Suppressor macrophage treated with lipopolysaccharide for 1 hour (primary cell): Measurements from ENCODE around the gene DNAH9.

Experiments
- DNase-seq, 3 donors: peaks; one replicate each; pipeline ENCODE4 v3.0.0-alpha.2; 2020 to 2022

The DNAH9 gene

GRCh38 chr17:11690681-11691080 is 92.4 kb downstream of the DNAH9 start:
- DNase-seq: no peak

DNA sequence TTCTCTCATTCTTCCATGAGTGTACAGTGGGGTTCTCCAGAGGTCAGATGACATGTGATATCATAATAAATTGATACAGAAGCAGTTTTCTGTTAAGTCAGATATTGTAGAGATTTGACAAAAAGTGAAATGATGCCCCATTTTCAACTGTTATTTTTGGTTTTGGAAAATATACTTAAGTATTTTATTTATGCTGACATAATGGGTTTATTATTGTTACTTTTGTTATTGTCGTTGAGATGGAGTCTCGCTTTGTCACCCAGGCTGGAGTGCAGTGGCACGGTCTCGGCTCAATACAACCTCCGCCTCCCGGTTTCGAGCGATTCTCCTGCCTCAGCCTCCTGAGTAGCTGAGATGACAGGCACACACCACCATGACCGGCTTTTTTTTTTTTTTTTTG is 94.4 kb downstream of the DNAH9 start:
- no peak for DNase-seq

DNA sequence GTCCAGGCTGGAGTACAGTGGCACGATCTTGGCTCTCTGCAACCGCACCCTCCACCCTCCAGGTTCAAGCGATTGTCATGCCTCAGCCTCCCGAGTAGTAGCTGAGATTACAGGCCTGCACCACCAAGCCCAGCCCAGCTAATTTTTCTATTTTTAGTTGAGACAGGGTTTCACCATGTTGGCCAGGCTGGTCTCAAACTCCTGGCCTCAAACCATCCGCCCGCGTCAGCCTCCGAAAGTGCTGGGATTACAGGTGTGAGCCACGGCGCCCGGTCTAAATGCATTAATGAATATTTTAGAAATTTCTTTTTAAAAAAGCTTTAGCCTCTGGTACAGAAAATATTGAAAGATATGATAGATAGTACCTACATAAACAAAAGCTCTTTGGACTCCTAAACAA is 95.0 kb downstream of the DNAH9 start:
- DNase-seq: no peak

GRCh38 chr17:11700668-11701067 is 102.4 kb downstream of the DNAH9 start:
- no peak for DNase-seq

GRCh38 chr17:11701911-11702310 is 103.6 kb downstream of the DNAH9 start:
- DNase-seq: no peak

GRCh38 chr17:11704041-11704440 is 105.8 kb downstream of the DNAH9 start:
- no peak for DNase-seq

DNA sequence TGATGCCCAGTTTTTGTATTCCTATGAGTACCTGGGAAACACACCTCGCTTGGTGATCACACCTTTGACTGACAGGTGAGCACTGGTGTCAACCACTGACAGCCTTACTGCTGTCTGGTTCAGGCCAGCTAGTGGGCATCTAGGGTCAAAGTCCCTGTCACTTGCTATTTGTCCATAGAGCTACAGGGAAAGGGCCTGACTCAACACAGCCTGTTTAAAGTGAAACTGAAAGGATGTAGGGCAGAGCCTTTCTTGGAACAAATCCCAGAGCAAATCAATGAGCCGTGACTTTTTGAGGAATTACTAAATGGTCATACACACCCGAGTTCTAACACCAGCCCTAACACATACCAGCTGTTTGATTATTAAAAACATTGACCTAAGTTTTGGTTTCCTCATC is 106.8 kb downstream of the DNAH9 start:
- DNase-seq: no peak

- DNase-seq: no peak
Observed at GRCh38 chr17:11707586-11707985, 109.3 kb downstream of the DNAH9 start.

DNA sequence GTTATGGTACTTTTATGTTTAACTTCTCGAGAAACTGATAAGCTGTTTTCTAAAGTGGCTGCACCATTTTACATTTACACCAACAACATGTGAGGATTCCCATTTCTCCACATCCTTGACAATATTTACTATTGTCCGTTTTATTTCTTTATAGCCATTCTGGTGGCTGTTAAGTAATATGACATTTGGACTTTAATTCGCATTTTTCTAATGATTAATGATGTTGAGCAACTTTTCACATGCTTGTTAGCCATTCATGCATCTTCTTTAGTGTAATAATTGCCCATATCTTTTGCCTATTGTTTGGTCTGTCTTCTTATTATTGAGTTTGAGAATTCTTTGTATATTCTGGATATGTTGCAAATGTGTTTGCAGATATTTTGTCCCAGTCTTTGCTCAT is 114.2 kb downstream of the DNAH9 start:
- no peak for DNase-seq

DNA sequence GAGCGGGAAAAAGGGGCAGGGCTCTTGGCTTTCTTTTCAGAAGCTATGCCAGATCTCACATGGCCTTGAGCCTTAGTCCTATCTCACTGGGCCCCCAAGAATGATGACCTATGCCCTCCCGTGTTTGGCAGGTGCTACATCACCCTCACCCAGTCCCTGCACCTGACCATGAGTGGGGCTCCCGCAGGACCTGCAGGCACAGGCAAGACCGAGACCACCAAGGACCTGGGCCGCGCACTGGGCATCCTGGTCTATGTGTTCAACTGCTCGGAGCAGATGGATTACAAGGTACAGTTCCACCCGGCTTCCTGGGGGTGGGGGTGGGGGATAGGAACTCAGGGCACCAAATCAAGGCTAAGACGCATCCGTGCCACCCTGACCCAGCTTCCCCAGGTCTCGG is 120.9 kb downstream of the DNAH9 start:
- DNase-seq: no peak

DNA sequence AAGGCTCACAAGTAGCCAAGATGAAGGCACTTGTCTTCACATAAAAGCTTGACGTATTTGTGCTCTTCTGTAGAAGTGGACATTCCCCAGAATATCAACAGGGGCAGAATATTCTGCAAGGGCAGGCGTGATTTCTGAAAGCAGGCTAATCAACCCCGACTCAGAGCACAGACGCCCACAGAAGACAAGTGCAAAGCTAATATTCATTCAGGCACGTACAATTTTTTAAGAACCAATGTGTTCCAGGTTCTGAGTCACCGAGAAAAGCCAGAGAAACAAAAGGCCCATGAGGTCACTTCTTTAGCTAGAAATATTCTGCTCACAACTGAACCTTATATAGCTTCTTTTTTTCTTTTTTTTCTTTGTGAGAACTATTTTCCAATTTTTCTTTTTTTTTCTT is 121.6 kb downstream of the DNAH9 start:
- DNase-seq: no peak

DNA sequence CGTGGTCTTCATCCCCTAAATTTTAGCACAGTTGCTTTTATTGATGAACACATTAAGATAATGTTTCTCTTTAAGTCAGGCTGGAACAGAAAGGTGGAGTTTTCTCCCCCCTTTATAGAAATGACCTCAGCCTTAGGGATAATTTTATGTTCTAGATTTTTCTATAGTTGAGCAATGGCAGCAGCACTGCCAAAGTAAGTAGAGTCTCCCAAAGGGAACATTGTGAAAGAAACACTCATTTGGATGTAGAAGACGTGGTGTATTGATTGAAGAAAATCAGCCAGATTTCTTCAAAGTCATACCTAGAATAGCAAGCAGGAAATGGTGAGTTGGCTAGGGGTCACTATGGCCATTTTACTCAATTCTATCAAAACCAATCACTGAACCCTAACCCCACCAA is 122.5 kb downstream of the DNAH9 start:
- DNase-seq: no peak

- DNase-seq: no peak
Observed at GRCh38 chr17:11730747-11731146, 132.5 kb downstream of the DNAH9 start.

DNA sequence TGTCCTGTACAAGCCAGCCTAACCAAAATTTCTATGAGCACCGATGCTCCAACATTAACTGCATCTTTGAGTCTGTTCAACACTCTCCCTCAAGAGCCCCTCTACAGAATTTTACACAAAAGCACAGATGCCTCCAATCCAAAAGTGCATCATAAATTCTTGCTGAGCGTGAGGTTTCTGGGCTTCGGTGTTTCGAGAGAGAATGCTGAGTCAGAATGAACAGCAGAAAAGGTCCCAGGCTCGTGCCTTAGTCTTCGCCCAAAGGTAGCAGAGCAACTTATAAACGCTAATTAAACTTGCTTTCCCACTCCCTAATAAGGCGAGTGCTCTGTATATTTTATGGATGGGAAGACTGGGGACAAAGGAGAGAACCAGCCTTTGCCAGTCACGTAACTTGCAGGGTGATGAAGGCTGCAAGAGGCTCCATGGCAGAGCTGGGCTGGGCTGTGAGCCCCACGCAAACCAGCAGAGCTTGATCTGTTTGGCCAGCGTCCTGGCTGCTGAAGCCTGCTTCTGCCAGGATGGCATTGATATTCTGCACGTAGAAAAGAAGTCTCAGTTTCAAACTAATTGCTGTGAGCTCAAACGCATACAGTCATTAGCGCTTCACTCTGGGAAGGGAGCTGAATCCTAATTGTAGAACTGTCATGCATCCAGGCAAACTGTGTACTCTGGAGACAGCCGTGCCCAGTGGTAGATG is 138.5 kb downstream of the DNAH9 start:
- no peak for DNase-seq

DNA sequence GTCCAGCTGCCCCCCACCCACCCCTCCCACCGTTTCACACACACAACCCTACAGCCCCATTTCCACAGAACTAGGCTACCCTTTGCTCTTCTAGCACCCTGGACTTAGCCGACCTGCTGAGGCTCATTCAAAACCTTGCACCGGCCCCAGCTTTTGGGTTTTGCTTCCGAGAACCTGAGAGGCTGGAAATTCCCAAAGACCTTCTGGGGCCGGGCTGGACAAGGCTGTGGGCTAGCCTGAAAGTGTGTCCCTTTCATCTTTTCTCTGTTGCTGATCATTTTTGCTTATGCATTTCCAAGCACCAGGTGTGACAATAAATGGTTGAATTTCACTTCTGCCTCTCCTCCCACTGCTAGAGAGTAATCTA is 139.0 kb downstream of the DNAH9 start:
- no peak for DNase-seq

DNA sequence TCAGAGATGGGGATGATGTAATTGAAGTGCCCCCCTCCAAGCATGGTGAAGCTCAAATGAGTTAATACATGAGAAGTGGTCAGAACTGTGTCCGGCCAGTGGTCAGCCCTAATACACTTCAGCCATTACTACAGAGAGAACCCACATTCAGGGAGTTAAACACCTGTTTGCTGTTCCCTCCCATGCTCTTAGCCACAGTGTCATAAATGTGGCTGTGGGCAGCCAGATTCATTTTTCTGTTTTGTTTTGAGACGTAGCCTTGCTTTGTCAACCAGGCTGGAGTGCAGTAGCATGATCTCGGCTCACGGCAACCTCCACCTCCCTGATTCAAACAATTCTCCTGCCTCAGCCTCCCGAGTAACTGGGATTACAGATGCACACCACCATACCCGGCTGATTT is 139.9 kb downstream of the DNAH9 start:
- DNase-seq: no peak

DNA sequence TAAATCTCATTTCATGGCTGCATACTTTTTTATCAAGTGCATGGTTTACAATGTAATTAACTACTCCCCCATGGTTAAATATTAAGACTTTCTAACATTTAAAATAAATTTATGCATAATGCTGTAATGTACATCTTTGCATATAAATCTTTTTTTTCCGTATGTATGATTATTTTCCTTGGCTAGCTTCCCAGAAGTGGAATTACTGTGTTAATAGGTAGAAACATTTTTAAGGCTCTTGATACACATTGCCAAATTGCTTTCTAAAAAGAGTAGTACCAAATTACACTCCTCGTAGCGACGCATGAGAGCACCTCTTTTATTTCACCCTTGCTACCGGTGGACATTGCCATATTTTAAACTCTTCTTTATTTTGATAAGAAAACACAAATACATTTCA is 141.1 kb downstream of the DNAH9 start:
- DNase-seq: no peak

DNA sequence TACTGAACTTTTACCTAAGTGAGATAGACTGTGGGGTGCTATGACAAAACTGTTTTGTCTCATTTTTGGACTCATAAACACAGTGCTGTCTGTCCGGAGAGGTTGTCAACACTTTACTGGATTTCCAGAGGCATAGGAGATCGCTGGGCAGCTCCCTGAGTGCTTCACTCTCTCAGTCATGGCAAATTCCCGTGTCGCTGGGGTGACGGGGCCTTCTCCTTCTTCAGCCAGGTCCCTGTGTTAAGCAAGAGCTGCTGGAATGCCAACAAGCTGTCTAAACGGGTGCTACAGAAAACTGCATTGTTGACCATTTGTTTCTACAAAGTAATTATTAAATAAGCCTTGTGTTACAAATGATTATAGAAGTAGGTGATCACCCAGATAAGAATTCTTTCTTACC is 141.6 kb downstream of the DNAH9 start:
- no peak for DNase-seq

GRCh38 chr17:11742886-11743285 is 144.6 kb downstream of the DNAH9 start:
- DNase-seq: no peak

GRCh38 chr17:11744696-11745095 is 146.4 kb downstream of the DNAH9 start:
- no peak for DNase-seq

- DNase-seq: no peak
Observed at GRCh38 chr17:11747441-11747840, 149.2 kb downstream of the DNAH9 start.

DNA sequence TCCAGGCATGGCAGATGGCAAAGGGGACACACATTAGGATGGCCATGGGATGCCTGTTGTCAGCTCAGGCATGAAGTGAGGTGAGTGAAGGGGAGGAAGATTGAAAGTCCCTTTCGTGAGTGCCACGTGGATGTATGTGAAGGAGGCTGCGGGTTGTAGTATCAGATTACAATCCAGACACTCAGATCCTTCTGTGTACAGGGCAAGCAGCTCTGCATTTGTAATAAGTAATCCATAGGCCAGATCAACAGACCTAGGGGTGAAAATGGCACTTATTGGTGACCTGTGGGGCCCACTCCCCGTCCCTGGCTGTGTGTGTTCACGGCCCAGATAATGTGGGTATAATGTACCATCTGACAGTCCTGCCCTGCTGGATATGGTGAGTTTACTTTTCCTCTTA is 159.5 kb downstream of the DNAH9 start:
- DNase-seq: no peak

DNA sequence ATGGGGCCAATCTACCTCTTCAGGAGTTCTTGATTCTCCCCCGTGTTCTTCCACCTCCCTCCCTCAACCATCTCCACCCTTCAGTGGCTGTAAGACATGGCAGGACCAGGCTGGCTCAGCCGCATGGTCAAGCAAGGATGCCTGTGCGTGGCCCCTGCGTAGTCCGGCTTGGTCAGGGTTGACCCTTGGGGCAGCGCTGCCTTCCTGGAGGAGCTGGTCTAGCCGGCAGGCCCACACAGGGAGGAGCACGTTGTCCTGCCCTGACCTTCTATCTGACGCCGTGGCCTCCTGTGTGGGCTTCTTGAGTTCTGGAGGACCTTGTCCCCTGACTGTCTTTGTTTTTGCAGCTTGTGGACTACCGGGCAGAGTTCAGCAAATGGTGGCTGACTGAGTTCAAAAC is 169.8 kb downstream of the DNAH9 start:
- no peak for DNase-seq

DNA sequence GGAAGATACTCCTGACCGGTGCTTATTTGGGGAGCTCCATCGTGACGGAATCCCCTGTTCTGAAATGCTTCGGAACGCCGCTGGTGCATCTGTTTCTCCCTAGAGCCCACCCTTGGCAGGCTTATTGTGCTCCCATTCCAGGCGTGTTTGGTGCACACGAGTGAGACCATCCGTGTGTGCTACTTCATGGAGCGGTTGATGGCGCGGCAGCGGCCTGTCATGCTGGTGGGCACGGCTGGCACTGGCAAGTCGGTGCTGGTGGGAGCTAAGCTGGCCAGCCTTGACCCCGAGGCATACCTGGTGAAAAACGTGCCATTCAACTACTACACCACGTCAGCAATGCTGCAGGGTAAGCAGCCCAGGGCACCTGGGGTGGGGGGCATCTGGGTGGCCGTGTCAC is 170.7 kb downstream of the DNAH9 start:
- DNase-seq: no peak

GRCh38 chr17:11772031-11772430 is 173.8 kb downstream of the DNAH9 start:
- no peak for DNase-seq

DNA sequence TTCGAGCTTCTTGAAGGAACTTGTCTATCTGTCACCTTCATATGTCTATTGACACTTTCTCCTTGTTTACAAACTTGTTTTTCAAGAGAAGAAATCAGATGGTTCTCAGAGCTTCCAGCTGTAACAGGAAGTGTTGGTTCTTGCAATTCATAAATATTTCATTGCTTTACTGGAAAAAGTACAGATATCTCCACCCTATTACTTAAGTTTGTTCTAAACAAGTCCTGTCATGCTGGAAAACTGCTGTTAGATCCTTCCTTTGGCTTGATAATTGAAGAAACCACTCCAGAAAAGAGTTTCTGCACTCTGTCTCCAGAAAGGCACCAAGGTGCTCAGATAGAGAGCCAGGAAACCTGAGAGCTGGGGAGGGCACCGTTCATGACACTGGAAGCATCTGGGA is 181.6 kb downstream of the DNAH9 start:
- no peak for DNase-seq
